GM21515 (cell line): ENCODE data around the gene ATP10D.
"Not testable (repeated sequence)": the region's sequence is repeated elsewhere in the genome, so short reads cannot be mapped to it uniquely, and the experiment has no call there.

ENCODE experiments used
- ATAC-seq: cut with Tn5 transposase; IDR thresholded peaks from one replicate; pipeline ENCODE4 v1.9.1; 2021; ENCODE audit not compliant: unreplicated experiment

Gene ATP10D

GRCh38 chr4:47533689-47534347 is 48.7 kb downstream of the ATP10D start:
- ATAC-seq = no peak

GRCh38 chr4:47534772-47535171 is 49.7 kb downstream of the ATP10D start:
- no peak for ATAC-seq

GRCh38 chr4:47535567-47536147 is 50.6 kb downstream of the ATP10D start:
- no peak for ATAC-seq

GRCh38 chr4:47536966-47537365 is 51.9 kb downstream of the ATP10D start:
- ATAC-seq = no peak

GRCh38 chr4:47538111-47538824 is 53.2 kb downstream of the ATP10D start:
- no peak for ATAC-seq

GRCh38 chr4:47538825-47539154 is 53.7 kb downstream of the ATP10D start:
- no peak for ATAC-seq

- ATAC-seq = not testable (repeated sequence)
Observed at GRCh38 chr4:47542640-47543039, 57.6 kb downstream of the ATP10D start.

GRCh38 chr4:47543331-47543730 is 58.3 kb downstream of the ATP10D start:
- no peak for ATAC-seq

GRCh38 chr4:47550357-47550756 is 65.3 kb downstream of the ATP10D start:
- ATAC-seq = not testable (repeated sequence)

GRCh38 chr4:47550899-47551548 is 65.9 kb downstream of the ATP10D start:
- ATAC-seq = no peak

- no peak for ATAC-seq
Observed at GRCh38 chr4:47551682-47552081, 66.6 kb downstream of the ATP10D start.

GRCh38 chr4:47553329-47554125 is 68.5 kb downstream of the ATP10D start:
- no peak for ATAC-seq

- ATAC-seq = not testable (repeated sequence)
Observed at GRCh38 chr4:47555920-47556319, 70.8 kb downstream of the ATP10D start.

GRCh38 chr4:47557255-47557654 is 72.2 kb downstream of the ATP10D start:
- no peak for ATAC-seq

- ATAC-seq = no peak
Observed at GRCh38 chr4:47560682-47561081, 75.6 kb downstream of the ATP10D start.

GRCh38 chr4:47561331-47561730 is 76.3 kb downstream of the ATP10D start:
- ATAC-seq = no peak

GRCh38 chr4:47562297-47562696 is 77.2 kb downstream of the ATP10D start:
- no peak for ATAC-seq

- no peak for ATAC-seq
Observed at GRCh38 chr4:47566566-47566965, 81.5 kb downstream of the ATP10D start.

- ATAC-seq = no peak
Observed at GRCh38 chr4:47566969-47567368, 81.9 kb downstream of the ATP10D start.

GRCh38 chr4:47567511-47567910 is 82.4 kb downstream of the ATP10D start:
- no peak for ATAC-seq

- ATAC-seq = no peak
Observed at GRCh38 chr4:47570816-47571215, 85.7 kb downstream of the ATP10D start.
